Duodenal mucosa (tissue), 2 donors: ENCODE results near the gene CGNL1.

Experiments used
- H3K27ac ChIP-seq: one replicate; pipeline ENCODE4 v1.7.0; 2013; ENCODE audit warnings: low read depth, low read length
- H3K27me3 ChIP-seq, 2 donors: one replicate each; pipeline ENCODE4 v1.7.0; 2013; ENCODE audit warnings: low read length in 2 of 2, control low read depth in 1 of 2; ENCODE audit not compliant: insufficient read depth in 2 of 2, control insufficient read depth in 1 of 2
- H3K36me3 ChIP-seq, 2 donors: one replicate each; pipeline ENCODE4 v1.7.0; 2013; ENCODE audit warnings: low read length in 2 of 2, control low read depth in 1 of 2; ENCODE audit not compliant: insufficient read depth in 2 of 2, control insufficient read depth in 1 of 2
- H3K4me1 ChIP-seq, 2 donors: one replicate each; pipeline ENCODE4 v1.7.0; 2013; ENCODE audit warnings: low read length in 2 of 2, control low read depth in 1 of 2; ENCODE audit not compliant: insufficient read depth in 2 of 2, control insufficient read depth in 1 of 2
- H3K4me3 ChIP-seq, 2 donors: one replicate each; pipeline ENCODE4 v1.7.0; 2013; ENCODE audit warnings: low read length in 2 of 2, low read depth in 1 of 2
- H3K9ac ChIP-seq, 2 donors: one replicate each; pipeline ENCODE4 v1.7.0; 2013; ENCODE audit warnings: low read length in 2 of 2, low read depth in 1 of 2
- H3K9me3 ChIP-seq, 2 donors: one replicate each; pipeline ENCODE4 v1.7.0; 2013; ENCODE audit warnings: low read length in 2 of 2, control low read depth in 1 of 2; ENCODE audit not compliant: control insufficient read depth in 1 of 2

Gene CGNL1

DNA sequence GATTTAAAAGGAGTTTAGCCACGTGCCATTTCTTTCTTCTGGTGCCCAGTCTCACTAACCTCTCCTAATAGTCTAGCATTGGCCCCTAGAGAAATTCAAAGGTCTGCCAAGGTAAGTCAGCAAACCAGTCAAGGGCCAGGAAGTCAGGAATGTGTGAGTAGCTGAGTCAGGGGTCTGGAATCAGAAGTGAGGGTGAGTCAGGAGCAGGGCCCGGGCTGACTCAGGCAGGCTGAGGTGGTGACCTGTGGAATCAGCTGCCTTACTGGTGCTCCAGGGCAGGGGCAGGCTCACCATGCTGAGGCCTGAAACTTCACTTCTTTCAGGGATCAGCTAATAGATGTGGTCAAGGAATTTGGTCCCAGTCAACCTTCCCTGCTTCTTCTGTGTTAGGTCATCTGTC is 109.6 kb downstream of the CGNL1 start:
- Histone ChIP-seq H3K4me3 (no peak overlapping the region), H3K4me1 (no peaks in the 10 kb centered on the region), H3K36me3 (no peaks in the 10 kb centered on the region), H3K9me3 (no peaks in the 10 kb centered on the region), H3K9ac (no peak overlapping the region), H3K27me3 (no peaks in the 10 kb centered on the region), H3K27ac (no peak overlapping the region)

DNA sequence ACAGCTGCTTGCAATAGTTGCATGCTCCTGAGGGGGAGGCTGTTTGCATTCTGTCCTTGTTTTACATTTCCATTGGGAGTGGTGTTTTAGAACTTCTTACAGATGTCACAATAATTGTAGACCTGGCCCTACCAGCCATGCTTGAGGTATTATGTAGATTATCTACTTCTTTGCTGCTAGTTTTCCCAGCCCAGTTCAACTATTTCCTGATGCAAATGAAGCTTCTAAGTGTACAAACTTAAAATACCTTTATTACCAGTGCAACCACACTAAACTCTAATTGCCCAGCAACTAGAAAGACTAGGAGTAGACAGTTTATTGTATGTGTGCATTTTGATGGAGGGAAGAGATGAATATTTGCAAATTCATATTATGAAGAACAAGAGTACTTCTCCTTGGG is 110.5 kb downstream of the CGNL1 start:
- H3K4me3 ChIP-seq, result no peak overlapping the region
- H3K27ac ChIP-seq, result peak overlapping the region; percentile 10
- no peaks in the 10 kb centered on the region for H3K27me3 ChIP-seq
- no peak overlapping the region for H3K9ac ChIP-seq
- no peaks in the 10 kb centered on the region for H3K36me3 ChIP-seq
- no peaks in the 10 kb centered on the region for H3K4me1 ChIP-seq
- H3K9me3 ChIP-seq, result no peaks in the 10 kb centered on the region

DNA sequence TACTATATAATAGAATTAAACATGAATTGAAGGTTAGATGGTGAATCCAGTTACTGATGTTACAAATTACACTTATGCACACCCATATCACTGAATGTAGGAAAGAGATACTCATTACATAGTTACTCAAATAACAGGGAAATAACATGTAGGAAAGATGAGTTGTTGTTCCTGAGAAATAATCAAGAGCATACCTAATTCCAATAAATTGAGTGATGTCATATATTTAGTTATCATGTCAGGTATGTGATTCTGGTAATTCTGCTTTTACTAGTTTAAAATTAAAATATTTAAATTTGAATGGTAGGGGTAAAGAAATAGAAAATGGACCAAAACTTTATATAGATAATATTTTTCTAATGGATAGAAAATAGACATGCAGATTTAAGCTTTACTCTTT is 112.8 kb downstream of the CGNL1 start:
- Histone ChIP-seq H3K9ac (no peak overlapping the region), H3K9me3 (no peaks in the 10 kb centered on the region), H3K4me3 (no peak overlapping the region), H3K27me3 (no peaks in the 10 kb centered on the region), H3K27ac (no peak overlapping the region), H3K36me3 (no peaks in the 10 kb centered on the region), H3K4me1 (no peaks in the 10 kb centered on the region)

DNA sequence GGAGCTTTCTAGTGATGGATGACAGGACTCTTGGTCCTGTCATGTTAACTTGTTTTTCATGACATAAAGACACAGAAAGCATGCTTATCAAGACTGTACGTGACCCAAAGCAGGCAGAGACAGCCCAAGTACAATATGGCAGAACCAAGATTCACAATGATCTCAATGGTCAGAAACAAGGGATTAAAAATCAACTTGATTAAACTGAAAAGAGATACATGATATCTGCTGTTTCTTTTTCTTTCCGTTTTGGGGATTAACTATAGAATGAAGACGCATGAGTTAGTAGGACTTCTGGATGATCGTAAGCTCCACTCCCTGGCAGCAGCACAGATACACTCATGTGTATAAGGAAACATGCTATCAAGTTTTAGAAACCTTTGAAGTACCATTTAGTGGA is 117.0 kb downstream of the CGNL1 start:
- Histone ChIP-seq H3K9me3 (no peaks in the 10 kb centered on the region), H3K36me3 (no peaks in the 10 kb centered on the region), H3K27ac (no peak overlapping the region), H3K4me3 (no peak overlapping the region), H3K9ac (no peak overlapping the region), H3K4me1 (peaks cover 10 to 18% of the 10 kb centered on the region in 2 donors), H3K27me3 (no peaks in the 10 kb centered on the region)

DNA sequence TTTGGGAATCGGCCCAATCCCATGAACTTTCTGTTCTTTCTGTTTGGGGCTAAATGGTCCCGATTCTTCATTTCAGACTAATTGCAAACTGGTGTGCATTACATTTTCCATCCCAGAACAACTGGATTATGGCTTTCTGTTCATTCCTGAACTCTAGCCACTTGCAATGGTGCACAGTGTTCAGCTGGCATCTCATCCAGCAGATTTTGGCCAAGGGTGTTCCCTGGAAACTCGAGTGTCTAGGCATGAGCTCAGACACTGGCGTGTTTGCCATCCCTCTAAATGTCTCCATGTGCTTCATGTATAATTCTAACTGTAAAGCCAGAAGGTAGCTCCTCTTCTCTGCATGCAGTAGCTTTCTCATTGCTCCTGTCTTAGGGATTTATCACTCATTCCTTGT is 118.3 kb downstream of the CGNL1 start:
- no peak overlapping the region for H3K27ac ChIP-seq
- peaks cover 10 to 18% of the 10 kb centered on the region in 2 donors for H3K4me1 ChIP-seq
- H3K4me3 ChIP-seq, result no peak overlapping the region
- no peaks in the 10 kb centered on the region for H3K27me3 ChIP-seq
- no peaks in the 10 kb centered on the region for H3K36me3 ChIP-seq
- H3K9me3 ChIP-seq, result no peaks in the 10 kb centered on the region
- no peak overlapping the region for H3K9ac ChIP-seq

DNA sequence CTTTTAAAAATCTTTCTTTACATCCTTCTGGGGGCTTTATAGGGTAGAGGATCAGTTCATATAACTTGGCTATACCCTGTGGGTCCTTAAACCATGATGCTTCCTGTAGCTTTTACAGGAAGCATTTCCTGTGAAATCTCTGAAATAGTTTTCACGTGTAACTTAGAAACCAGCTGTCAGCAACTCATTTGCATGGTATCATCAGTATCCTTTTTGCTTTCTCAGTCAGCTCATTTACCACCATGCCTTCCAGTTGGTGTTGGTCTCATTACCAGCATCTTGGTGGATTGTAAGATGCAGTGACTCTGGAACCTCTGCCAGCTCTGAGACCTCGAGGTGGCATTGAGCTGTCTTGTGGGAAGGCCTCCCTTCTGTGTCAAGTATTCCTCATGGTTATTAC is 118.7 kb downstream of the CGNL1 start:
- Histone ChIP-seq H3K9ac (no peak overlapping the region), H3K27ac (no peak overlapping the region), H3K36me3 (no peaks in the 10 kb centered on the region), H3K9me3 (no peaks in the 10 kb centered on the region), H3K27me3 (no peaks in the 10 kb centered on the region), H3K4me3 (no peak overlapping the region), H3K4me1 (peaks cover 10 to 18% of the 10 kb centered on the region in 2 donors)

DNA sequence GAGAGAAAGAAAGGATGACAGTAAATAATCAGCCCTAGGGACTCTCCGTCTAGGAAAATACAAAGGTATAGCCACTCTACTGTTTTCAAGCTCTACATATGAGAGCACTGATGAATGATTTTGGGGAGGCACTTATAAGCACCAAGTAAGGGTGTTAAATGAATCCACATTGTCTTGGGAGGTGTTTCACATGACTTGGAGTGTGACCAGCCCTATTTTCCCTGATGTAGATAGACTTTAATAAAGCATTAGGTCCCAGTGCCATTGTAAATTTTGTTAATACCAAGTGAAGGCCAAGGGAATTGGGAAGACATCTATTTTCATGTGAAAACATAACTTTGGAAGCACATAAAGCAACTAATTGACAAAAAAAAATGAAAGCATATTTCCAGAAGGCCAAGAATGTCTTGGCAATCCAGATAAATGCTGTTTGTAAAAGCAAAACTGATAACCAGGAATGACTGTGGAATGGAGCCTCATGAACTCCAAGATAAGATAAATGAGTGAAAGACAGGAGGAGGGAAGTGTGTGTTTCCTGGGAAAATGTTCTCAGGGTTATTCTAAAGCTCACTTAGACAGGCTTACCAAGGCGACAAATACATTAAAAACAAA is 119.4 kb downstream of the CGNL1 start:
- H3K36me3 ChIP-seq, result no peaks in the 10 kb centered on the region
- H3K27ac ChIP-seq, result no peak overlapping the region
- no peak overlapping the region for H3K9ac ChIP-seq
- peaks cover 10 to 18% of the 10 kb centered on the region in 2 donors for H3K4me1 ChIP-seq
- no peaks in the 10 kb centered on the region for H3K27me3 ChIP-seq
- no peak overlapping the region for H3K4me3 ChIP-seq
- no peaks in the 10 kb centered on the region for H3K9me3 ChIP-seq

DNA sequence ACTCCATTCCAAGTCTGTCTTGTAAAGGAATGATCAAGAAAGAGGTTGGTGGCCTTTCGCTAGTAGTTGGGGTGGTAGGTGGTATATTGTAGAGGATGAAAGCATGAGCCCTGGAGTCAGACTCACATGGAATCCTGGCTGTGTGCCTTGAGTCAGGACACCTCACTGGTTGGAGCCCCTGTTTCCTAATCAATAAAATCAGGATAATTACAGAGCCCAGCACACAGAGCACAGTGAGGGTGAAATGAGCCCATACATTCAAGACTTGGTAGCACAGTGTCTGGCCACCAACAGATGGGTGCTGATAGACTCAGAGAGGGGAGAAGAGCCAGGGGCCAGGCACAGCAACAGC is 120.3 kb downstream of the CGNL1 start:
- Histone ChIP-seq H3K36me3 (no peaks in the 10 kb centered on the region), H3K4me1 (peaks cover 10 to 18% of the 10 kb centered on the region in 2 donors), H3K27ac (peak overlapping the region; percentile 27), H3K27me3 (no peaks in the 10 kb centered on the region), H3K9me3 (no peaks in the 10 kb centered on the region), H3K4me3 (no peak overlapping the region), H3K9ac (no peak overlapping the region)

DNA sequence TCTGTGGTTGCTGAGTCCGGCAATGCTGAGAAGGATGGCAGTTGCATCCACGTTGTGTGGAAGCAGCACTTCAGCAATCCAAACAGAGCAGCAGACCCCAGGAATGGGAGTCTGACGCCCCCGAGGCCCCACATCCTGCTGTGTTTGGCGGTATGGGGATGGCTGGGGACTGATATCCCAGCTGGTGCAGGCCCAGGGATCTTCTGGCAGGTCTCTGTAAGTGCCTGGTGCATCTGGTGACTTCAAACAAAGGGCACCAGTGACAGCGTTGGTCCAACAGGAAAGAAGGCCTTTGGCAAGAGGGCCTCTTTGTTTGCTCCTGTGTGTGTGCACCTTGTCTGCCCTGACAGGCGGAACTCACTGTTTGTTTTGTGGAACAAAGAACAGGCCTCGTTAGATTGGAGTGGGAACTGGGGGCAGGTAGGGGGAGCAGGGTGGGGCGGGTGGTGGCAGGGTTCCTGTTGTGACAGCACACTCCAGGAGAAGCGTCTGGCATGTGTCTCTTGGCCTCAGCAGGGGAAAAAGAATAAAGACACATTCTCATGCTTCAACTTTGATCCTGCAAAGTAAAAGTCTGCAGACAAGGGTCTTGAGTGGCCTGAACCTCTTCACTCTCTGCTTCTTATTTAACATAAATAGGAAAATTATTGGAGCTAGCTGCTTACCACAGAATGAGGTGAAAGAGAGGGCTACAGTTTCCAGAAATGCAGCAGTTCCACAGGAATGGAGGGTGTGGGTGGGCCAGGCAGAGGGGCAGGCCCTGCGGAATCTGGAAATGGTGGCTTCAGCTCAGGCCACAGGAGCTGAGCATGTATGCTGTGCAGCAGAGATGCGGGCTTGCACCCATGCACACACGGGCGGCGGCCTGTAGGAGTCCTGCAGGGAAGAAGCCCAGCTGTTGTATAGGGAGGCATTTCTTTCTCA is 120.9 kb downstream of the CGNL1 start:
- Histone ChIP-seq H3K4me3 (no peak overlapping the region), H3K27me3 (no peaks in the 10 kb centered on the region), H3K27ac (peak overlapping the region; percentile 27), H3K36me3 (no peaks in the 10 kb centered on the region), H3K9ac (no peak overlapping the region), H3K9me3 (no peaks in the 10 kb centered on the region), H3K4me1 (peaks cover 10 to 24% of the 10 kb centered on the region in 2 donors)

DNA sequence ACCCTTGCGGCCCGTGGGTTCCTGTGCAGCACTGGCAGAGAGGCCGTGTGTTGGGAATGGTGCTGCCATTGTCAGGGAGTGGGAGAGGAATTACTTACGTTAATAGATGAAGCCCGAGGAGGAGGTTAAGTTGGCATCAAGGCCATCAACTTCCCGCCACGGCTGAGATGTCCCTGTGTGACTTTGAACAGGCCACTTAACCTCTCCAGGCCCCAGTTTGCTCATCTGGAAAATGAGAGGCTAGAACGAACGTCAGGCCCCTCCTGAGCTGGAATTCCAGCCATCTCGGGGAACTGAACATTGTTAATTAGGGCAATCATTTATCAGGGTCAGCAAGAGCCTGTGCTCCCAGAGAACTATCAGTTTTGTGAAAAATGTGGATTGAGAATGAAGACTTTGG is 124.0 kb downstream of the CGNL1 start:
- no peaks in the 10 kb centered on the region for H3K36me3 ChIP-seq
- H3K9me3 ChIP-seq, result no peaks in the 10 kb centered on the region
- H3K27me3 ChIP-seq, result no peaks in the 10 kb centered on the region
- H3K4me1 ChIP-seq, result peaks cover 13 to 39% of the 10 kb centered on the region in 2 donors
- no peak overlapping the region for H3K9ac ChIP-seq
- no peak overlapping the region for H3K4me3 ChIP-seq
- H3K27ac ChIP-seq, result no peak overlapping the region
